Skeletal muscle cell (primary cell): ENCODE results near the gene ZNF154.
A peak's percentile ranks its signal among the peaks of the same experiment; 100 is the strongest.

ENCODE experiments used
- DNase-seq: peaks from one replicate; pipeline ENCODE4 v3.0.0-alpha.2; 2010; ENCODE audit warnings: low read depth
- H3K4me3 ChIP-seq: 2 replicates; pipeline ENCODE4 v1.5.1; 2011; ENCODE audit warnings: low read depth, mild to moderate bottlenecking, control low read depth, low read length, moderate library complexity

Gene ZNF154

DNA sequence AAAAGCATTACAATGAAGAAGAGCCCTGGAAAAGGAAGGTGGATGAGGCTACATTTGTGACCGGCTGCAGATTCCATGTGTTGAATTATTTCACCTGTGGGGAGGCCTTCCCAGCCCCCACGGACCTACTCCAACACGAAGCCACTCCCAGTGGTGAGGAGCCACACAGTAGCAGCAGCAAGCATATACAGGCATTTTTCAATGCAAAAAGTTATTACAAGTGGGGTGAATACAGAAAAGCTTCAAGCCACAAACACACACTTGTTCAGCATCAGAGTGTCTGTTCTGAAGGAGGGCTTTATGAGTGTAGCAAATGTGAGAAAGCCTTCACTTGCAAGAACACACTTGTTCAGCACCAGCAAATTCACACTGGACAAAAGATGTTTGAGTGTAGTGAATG lies 22.3 kb downstream of the ZNF154 start:
- DNase-seq, result no peak
- H3K4me3 ChIP-seq, result no peak overlapping the region

- peak overlapping the region; percentile 86 for H3K4me3 ChIP-seq
- DNase-seq, result no peak
Measured at GRCh38 chr19:57682226-57682766, 26.7 kb downstream of the ZNF154 start.

GRCh38 chr19:57675881-57676280 lies 33.1 kb downstream of the ZNF154 start:
- DNase-seq, result no peak
- H3K4me3 ChIP-seq, result no peak overlapping the region

DNA sequence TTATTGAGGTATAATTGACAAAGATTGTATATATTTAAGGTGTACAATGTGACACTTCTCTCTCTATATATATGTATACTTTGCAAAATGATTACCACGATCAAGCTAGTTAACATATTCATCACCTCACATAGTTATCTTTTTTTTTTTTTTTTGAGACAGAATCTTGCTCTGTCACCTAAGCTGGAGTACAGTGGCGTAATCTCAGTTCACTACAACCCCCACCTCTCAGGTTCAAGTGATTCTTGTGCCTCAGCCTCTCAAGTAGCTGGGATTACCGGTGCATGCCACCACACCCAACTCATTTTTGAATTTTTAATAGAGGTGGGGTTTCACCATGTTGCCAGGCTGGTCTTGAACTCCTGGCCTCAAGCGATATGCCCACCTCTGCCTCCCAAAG lies 36.5 kb downstream of the ZNF154 start:
- no peak for DNase-seq
- no peak overlapping the region for H3K4me3 ChIP-seq

DNA sequence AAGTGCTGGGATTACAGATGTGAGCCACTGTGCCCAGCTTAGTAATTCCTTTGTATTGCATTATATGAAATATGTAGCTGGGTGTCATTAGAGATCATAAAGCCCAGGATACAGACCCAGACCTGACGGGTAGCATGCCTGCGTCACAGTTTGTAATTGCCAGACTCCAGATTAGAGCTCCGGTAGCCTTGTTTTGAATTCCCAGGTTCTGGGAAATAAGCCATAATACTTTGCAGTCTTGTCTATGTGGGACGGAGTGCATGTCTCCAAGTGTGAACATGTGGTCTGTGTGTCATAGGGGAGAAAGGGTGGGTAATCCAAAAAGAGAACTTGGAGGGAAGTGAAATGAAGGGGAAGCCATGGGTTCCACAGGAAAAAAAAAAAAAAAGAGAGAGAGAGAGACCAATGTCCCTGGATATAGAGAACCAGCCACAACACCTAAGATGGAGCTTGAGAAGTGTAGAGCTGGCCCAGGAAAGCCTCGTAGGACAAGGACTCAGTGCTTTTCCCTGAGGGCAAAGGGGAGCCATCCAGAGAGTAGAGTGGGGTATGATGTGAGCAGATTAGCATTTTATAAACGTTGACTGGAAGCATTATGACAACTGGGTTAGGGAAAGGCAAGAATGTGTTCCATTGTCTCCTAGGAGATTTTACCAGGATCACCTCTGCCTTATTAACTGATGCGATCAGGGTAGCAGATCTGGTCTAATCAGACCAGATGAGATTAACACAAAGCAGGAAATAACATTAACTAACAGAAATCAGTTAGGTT lies 37.7 kb downstream of the ZNF154 start:
- DNase-seq, result no peak
- no peak overlapping the region for H3K4me3 ChIP-seq

DNA sequence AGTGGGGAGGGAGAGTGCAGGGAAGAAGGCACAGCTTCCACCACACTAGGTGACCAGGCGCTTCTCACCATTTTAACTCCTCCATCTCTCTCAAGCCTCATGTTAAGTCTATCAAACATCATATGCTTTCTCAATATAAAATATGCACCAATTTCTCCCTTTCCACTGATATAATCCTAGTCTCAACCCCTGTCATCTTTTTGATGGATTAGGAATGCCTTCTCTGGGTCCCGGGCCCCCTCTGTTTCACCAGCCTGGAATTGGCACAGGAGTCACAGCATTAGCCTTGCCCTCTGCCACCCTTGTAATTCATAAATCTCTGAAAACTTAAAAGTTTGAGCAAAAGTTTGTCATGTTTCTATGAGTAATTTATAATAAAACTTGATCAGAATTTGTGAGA lies 40.4 kb downstream of the ZNF154 start, which contains the start of gene ZSCAN4:
Gene ZSCAN4 (plus strand): TSS at position 301 of the 400 bp plus-strand sequence. CDS start 7,211 bp downstream, outside the sequence.
- DNase-seq, result no peak
- H3K4me3 ChIP-seq, result no peak within 1 kb of the TSS

- no peak overlapping the region for H3K4me3 ChIP-seq
- DNase-seq, result no peak
Measured at GRCh38 chr19:57667228-57667627, 41.8 kb downstream of the ZNF154 start.

- no peak for DNase-seq
- H3K4me3 ChIP-seq, result no peak overlapping the region
Measured at GRCh38 chr19:57665261-57665806, 43.7 kb downstream of the ZNF154 start.

GRCh38 chr19:57664269-57665127 lies 44.5 kb downstream of the ZNF154 start:
- no peak for DNase-seq
- peak overlapping the region; percentile 59 for H3K4me3 ChIP-seq

DNA sequence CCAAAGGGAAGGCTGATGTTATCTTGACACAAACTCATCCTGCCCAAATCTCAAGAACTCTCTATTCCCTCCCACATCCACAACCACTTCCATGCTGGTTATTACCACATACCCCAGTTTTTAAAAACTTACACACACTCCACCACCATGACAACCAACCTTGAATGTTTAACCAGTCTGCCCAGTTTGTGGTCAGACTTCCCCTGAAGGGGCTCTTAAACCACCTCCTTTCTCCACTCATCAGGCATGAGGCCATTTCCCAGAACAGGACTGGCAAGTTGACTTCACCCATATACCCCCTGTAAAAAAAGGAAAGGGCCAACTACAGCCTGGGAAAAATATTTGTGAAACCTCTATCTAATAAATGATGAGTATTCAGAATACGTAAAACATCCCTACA lies 52.7 kb downstream of the ZNF154 start:
- no peak overlapping the region for H3K4me3 ChIP-seq
- no peak for DNase-seq

- H3K4me3 ChIP-seq, result no peak overlapping the region
- DNase-seq, result no peak
Measured at GRCh38 chr19:57655443-57655842, 53.6 kb downstream of the ZNF154 start.

GRCh38 chr19:57653689-57654088 lies 55.3 kb downstream of the ZNF154 start:
- H3K4me3 ChIP-seq, result no peak overlapping the region
- DNase-seq, result no peak

- H3K4me3 ChIP-seq, result no peak overlapping the region
- DNase-seq, result no peak
Measured at GRCh38 chr19:57651654-57651996, 57.4 kb downstream of the ZNF154 start.

GRCh38 chr19:57648331-57649003 lies 60.5 kb downstream of the ZNF154 start:
- no peak for DNase-seq
- no peak overlapping the region for H3K4me3 ChIP-seq
